GM15510 (cell line): ENCODE data around the gene FRMD4A.

Source experiments
- POLR2A ChIP-seq: IDR thresholded peaks from 3 replicates; pipeline ENCODE4 v1.6.1; 2011; ENCODE audit warnings: borderline replicate concordance; ENCODE audit not compliant: insufficient read length; ENCODE audit errors: extremely low read depth

The FRMD4A gene

DNA sequence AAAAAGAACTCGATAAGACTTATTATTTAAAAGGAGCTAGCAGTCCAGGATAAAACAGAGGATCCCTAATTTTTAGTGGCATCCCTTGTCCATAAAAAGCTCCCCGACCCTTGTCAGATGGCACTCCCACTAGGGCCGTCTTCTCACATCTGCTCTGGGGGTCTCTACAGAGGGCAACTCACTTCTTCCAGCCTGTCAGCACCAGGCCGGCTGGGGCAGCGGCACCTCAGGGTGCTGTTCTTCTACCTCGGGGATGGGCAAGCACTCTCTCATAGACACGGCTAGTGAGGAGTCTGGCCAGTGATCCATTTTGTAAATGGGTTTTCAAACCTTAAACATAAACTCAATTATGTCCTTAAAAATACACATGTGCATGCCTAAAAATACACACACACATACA, 609.2 kb downstream of the FRMD4A start:
- no peak for TF ChIP-seq POLR2A

- TF ChIP-seq POLR2A: no peak
Measured at GRCh38 chr10:13720699-13721098, 610.0 kb downstream of the FRMD4A start.

- TF ChIP-seq POLR2A: no peak
Measured at GRCh38 chr10:13719425-13719824, 611.3 kb downstream of the FRMD4A start.

DNA sequence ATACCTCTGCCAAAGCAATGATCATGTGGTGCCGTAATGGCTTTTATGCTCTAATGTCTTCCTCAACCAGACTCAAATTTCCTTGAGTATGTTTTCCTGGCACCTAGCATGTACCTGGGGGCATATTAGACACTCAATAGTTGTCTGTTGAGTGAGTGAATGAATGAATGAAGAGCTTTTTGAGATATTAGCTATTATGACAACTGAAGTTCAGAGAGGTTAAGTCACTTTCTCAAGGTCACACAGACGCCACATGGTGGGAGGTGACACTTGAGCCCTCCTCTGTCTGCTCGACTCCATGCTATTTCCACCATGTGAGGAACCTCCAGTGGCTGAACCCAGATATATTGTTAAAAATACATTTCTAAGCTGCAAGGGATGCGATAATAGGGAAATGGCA, 611.9 kb downstream of the FRMD4A start:
- TF ChIP-seq POLR2A: no peak

DNA sequence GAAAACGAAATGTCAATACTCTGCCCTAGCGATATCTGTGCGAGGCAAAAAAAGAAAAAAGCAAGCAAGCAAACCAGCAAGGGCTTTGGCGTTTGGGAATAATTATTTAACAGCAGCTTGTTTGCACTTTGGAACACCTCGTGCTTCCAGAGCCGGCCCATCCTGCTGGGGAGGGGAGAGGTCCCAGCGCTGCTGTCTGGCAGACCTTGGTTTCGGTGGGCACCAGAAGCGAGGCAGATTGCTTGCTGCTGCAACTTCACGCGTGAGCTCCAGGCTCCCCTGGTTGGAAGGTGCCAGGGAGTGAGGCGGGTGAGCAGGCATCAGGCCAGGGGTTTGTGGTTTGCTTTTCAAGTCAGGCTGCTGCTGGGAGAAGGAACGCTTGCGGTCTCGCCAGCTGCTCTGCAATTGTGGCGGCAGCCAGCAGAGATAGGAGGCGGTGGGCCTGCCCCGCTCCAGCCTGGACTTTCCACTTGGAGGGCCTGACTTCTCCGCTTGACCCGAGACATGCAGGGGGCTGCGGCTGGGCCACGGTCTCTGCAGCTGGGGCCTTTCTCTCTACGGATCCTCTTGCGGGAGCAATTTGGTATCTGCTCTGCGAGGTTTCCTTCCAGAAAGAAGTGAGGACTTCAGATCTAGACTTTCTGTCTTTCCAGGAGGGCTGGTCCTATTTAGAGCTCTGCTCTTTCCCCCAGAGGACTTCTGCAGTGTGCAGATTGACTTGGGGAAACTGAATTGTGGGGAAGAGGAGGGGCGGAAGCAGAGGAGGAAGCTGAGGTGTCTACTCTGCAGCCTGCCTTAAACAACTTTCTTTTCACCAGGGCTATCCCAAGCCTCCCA, 612.6 kb downstream of the FRMD4A start:
- no peak for TF ChIP-seq POLR2A

DNA sequence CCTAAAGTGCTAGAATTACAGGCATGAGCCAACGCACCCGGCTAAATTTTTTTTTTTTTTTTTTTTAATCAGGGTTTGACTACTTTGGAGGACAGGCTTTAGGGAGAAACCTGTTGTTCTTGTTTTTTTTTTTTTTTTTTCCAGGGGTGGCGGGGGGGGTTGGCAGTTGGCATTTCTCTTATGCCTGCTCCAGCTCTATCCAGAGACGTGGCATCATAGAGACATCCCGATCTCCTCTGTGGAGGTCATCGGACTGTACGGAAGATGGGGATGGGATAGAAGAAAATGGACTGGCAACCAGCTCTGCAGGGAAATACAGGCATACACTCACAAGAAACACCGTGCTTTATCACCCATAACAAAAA, 613.2 kb downstream of the FRMD4A start:
- TF ChIP-seq POLR2A: no peak

DNA sequence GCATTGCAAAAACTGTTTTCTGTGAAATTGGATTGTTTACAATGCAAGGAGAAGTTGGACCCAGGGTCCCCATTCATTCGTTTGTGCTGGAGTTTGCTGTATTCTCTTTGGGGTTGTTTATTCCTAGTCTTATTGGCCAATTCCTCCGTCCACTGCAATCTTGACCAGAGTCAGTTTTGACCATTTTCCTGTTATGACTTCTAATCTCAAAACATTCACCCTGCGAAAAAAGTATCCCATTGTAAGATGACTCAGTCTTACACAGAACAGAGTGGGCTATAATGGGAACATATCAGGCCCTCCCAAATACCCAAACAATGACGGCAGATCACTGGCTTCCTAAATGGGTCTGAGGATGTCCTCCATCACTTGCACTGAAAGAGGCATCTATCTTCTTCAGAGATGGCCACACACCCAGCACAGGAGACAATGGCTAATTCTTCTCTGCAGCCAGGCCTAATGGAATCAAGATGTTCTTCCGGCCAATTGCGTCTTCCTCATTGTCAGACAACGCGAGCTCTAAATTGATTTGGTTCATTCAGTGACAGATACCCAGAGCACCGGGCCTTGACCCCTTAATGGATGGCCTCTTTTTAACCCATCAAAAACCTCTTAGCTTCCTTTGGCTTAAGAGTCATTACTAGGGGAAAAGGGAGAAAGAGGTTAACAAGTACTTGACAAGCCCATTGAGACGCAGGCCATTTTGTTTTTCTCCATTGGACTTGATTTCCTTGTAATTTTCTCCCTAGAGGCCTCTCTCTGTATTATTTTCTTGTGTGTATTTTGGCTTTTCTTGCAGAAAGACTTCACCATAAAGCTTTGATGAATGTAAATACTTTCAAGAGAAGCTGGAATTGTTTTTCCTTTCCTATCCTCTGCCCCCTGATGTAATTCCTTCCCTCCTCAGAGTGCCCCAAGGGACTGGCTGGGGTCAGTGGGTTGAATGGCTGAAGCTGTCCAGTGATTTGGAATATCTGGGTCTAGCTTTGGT, 614.3 kb downstream of the FRMD4A start:
- no peak for TF ChIP-seq POLR2A

GRCh38 chr10:13715100-13715499, 615.6 kb downstream of the FRMD4A start:
- no peak for TF ChIP-seq POLR2A

DNA sequence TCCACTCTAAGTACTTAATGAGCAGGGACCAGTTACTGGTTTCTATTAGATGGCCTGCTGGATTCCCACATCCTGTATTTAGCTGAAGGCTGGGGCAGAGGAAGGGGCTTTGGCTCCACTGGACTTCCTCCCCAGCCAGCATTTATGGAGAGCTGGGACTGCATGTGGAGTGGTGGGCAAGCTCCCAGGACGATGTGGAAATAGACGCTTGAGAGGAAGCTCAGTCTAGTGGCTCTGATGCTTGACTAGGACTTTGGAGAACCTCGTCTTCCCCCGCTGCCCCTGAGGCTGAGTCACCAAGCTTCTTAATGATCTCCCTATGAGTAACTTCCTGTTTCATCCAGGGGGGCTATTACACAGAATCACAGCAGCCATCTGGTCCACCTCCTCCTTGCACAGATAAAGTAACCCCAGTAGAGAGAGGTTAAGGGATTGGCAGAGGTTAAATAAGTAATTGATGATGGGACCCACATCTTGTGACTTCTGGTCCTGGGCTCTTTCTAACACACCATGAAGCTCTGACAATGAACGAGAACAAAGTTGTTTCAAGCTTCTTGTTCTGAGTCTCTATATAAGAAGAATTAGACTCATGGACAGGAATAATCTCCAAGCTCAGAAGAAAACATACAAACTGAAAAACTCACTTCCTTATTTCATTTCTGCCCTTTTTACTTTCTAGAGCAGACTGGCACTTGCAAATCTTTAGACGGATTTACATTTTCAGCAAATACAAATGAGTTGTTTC, 617.7 kb downstream of the FRMD4A start:
- TF ChIP-seq POLR2A: no peak

- TF ChIP-seq POLR2A: no peak
Measured at GRCh38 chr10:13712476-13712836, 618.3 kb downstream of the FRMD4A start.

DNA sequence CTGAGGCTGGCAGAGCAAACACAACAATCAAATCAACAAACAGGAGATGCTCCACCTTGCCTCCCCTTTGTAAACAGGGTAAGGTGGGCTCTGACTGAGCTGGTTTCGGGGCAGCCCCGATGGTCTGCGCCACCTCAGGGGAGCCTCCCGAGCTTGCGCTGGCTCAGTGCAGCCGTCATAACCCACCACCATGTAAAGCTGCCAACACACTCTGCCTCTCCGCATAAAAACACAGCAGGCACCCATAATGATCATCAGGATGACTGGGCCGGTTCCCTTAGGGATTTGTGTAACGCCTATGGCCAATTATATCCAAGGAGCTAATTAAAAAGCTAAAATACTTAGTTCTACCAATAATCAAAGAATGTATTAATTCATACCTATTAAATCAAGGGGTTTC, 619.4 kb downstream of the FRMD4A start:
- TF ChIP-seq POLR2A: no peak

DNA sequence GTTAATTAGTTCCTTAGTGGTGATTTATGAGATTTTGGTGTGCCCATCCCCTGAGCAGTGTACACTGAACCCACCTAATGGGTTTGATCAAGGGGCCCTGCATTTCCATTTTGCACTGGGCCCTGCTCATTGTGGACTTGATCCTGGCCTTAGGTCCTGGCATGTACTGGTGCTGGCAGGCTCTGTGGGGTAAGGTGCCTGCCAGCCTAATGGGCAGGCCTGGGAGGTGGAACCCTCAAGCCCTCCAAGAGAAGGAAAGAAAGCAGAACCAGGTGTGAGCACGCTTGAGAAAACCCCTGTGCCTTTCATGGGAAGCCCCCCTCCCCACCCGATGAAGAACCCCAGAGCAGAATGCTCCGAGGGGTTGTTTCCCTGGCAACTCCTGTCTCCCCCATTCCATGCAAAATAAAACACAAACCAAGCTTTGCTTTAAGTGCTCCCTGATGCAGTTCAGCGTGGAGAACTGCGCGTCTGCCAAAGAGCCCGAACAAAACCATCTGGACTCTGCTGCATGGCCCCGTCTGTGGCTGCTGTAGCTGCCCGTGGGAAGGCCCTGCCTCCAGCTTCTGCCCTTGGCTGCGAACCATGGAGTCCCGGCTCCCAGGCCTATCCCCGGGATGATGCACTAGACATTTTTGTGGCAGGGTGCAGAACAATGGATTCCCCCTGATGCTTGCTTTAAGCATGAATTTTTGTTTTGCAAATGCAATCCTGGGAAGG, 620.6 kb downstream of the FRMD4A start:
- no peak for TF ChIP-seq POLR2A

DNA sequence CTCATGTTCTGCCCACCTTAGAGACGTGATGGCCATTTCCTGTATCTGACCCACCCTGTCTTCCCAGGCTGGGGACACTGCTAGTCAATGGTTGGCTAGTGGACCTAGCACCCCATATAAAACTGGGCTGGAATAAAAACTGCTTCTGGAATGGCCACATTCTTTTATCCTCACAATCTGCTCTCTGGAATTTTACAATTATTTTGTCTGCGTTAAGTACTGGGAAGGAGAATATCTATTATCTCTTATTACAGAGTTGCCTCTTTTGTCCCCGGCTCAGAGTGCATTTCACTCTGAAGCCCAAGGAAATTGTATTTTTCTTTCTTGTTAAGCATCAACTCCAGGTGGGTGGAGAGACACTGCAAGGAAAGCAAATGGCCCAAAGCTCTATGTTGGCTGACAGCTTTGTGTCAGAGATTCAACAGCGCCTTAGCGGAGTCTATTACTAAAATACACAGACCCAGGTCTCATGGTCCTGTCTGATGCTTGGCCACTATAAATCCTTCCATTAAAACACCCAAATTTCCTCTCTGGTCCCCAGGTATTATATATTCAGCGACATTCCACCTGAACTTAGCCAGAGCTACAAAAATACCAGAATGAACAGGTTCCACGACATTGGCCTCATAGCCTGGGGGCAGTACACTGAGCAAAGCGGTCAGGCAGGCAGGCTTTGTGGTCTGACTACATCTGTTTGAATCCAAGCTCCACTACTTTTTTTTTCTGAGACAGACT, 622.3 kb downstream of the FRMD4A start:
- no peak for TF ChIP-seq POLR2A
